Activated CD4-positive, alpha-beta T cell treated with anti-CD3 and anti-CD28 coated beads, Interleukin-2, amount 10 ng/mL, durations not matched to agents 7 days and 5 days (primary cell): ENCODE data around the gene CDX2. TPM values are rescaled to one million over a fixed set of nuclear protein-coding genes. Genes with fewer than 3 reads are reported as not detected.
"Not testable (repeated sequence)": the region's sequence is repeated elsewhere in the genome, so short reads cannot be mapped to it uniquely, and the experiment has no call there.

Experiments used
- CTCF ChIA-PET: fragments of 350-600 bp; sonication (Branson Sonifier 250); formaldehyde crosslinking; loops from one replicate; lab custom pipeline; 2021; ENCODE audit warnings: antibody characterized with exemption; lab: Charles Lee
- POLR2A ChIA-PET: fragments of 350-600 bp; sonication (Branson Sonifier 250); formaldehyde crosslinking; loops from one replicate; lab custom pipeline; 2021; ENCODE audit warnings: antibody characterized with exemption; lab: Charles Lee
- DNase-seq: peaks from one replicate; pipeline ENCODE4 v3.0.0-alpha.2; 2020
- H3K27ac Mint-ChIP-seq: one replicate; pipeline ENCODE4 v1.8.0; 2021; ENCODE audit warnings: mild to moderate bottlenecking, moderate library complexity, mixed read lengths
- H3K27me3 Mint-ChIP-seq: one replicate; pipeline ENCODE4 v1.8.0; 2021; ENCODE audit warnings: mixed read lengths
- H3K36me3 Mint-ChIP-seq: one replicate; pipeline ENCODE4 v1.8.0; 2021; ENCODE audit warnings: low read depth, mixed read lengths
- H3K4me1 Mint-ChIP-seq: one replicate; pipeline ENCODE4 v1.8.0; 2021; ENCODE audit warnings: mixed read lengths
- H3K4me3 Mint-ChIP-seq: one replicate; pipeline ENCODE4 v1.8.0; 2021; ENCODE audit warnings: mild to moderate bottlenecking, moderate library complexity, mixed read lengths
- H3K9me3 Mint-ChIP-seq: one replicate; pipeline ENCODE4 v1.8.0; 2021; ENCODE audit warnings: mixed read lengths
- total RNA-seq, 2 experiments: library from RNA; stranded (reverse); gene quantifications; one replicate each; pipeline ENCODE4 v1.2.3, GENCODE V29; 2021

CDX2 gene
- total RNA-seq = not detected

GRCh38 chr13:27969082-27969865 lies at the start of gene CDX2:
Gene CDX2, minus strand, starts transcription at chr13:27969315. Its CDS starts 309 bp downstream, at chr13:27969006.
- CTCF ChIA-PET = interaction anchor here (1.7 kb wide), 1 partner anchor 174 kb away, joined by 5 read pairs; no protein-coding TSS in a partner anchor
- Mint-ChIP-seq H3K27me3 (peaks cover 84% of the 10 kb centered on the region), H3K4me3 (peak within 1 kb of the TSS; percentile 4), H3K4me1 (peaks cover 5% of the 10 kb centered on the region), H3K9me3 (no peaks in the 10 kb centered on the region), H3K27ac (peak within 1 kb of the TSS; percentile 2), H3K36me3 (no peaks in the 10 kb centered on the region)
- DNase-seq = no peak
- POLR2A ChIA-PET = no interaction called here

GRCh38 chr13:28014301-28014700 lies 45.2 kb upstream of the CDX2 start:
- CTCF ChIA-PET = interaction anchor here (1.3 kb wide), 1 partner anchor 12 kb away, joined by 3 read pairs; no protein-coding TSS in a partner anchor
- POLR2A ChIA-PET = no interaction called here
- DNase-seq = no peak
- no peaks in the 10 kb centered on the region for H3K9me3 Mint-ChIP-seq
- no peaks in the 10 kb centered on the region for H3K36me3 Mint-ChIP-seq
- peaks cover 7% of the 10 kb centered on the region for H3K27me3 Mint-ChIP-seq
- no peak overlapping the region for H3K27ac Mint-ChIP-seq
- peaks cover 2% of the 10 kb centered on the region for H3K4me1 Mint-ChIP-seq
- H3K4me3 Mint-ChIP-seq = no peak overlapping the region

- DNase-seq = no peak
- H3K27ac Mint-ChIP-seq = no peak overlapping the region
- ChIA-PET CTCF (interaction anchor here (1.3 kb wide), 1 partner anchor 11 kb away, joined by 3 read pairs; no protein-coding TSS in a partner anchor), POLR2A (no interaction called here)
- H3K4me1 Mint-ChIP-seq = peaks cover 2% of the 10 kb centered on the region
- H3K9me3 Mint-ChIP-seq = no peaks in the 10 kb centered on the region
- no peak overlapping the region for H3K4me3 Mint-ChIP-seq
- no peaks in the 10 kb centered on the region for H3K36me3 Mint-ChIP-seq
- H3K27me3 Mint-ChIP-seq = peaks cover 7% of the 10 kb centered on the region
Measured at GRCh38 chr13:28013482-28013881, 44.4 kb upstream of the CDX2 start.

GRCh38 chr13:28012896-28013295 lies 43.8 kb upstream of the CDX2 start:
- Mint-ChIP-seq H3K4me1 (peaks cover 2% of the 10 kb centered on the region), H3K27me3 (peaks cover 7% of the 10 kb centered on the region), H3K9me3 (no peaks in the 10 kb centered on the region), H3K36me3 (no peaks in the 10 kb centered on the region), H3K27ac (no peak overlapping the region), H3K4me3 (no peak overlapping the region)
- CTCF ChIA-PET = interaction anchor here (1.2 kb wide), 1 partner anchor 17 kb away, joined by 3 read pairs; no protein-coding TSS in a partner anchor
- no peak for DNase-seq
- POLR2A ChIA-PET = no interaction called here

GRCh38 chr13:28012383-28012782 lies 43.3 kb upstream of the CDX2 start:
- peaks cover 7% of the 10 kb centered on the region for H3K27me3 Mint-ChIP-seq
- ChIA-PET CTCF (interaction anchor here (0.7 to 1.2 kb wide), 2 partner anchors 11 to 18 kb away, joined by 3 to 4 read pairs; no protein-coding TSS in a partner anchor), POLR2A (no interaction called here)
- H3K4me1 Mint-ChIP-seq = peaks cover 2% of the 10 kb centered on the region
- no peak for DNase-seq
- H3K27ac Mint-ChIP-seq = no peak overlapping the region
- no peaks in the 10 kb centered on the region for H3K9me3 Mint-ChIP-seq
- no peak overlapping the region for H3K4me3 Mint-ChIP-seq
- H3K36me3 Mint-ChIP-seq = no peaks in the 10 kb centered on the region

GRCh38 chr13:28010046-28010445 lies 40.9 kb upstream of the CDX2 start:
- peaks cover 4% of the 10 kb centered on the region for H3K27me3 Mint-ChIP-seq
- H3K4me3 Mint-ChIP-seq = no peak overlapping the region
- H3K36me3 Mint-ChIP-seq = no peaks in the 10 kb centered on the region
- H3K27ac Mint-ChIP-seq = no peak overlapping the region
- CTCF ChIA-PET = no interaction called here
- peaks cover 2% of the 10 kb centered on the region for H3K4me1 Mint-ChIP-seq
- POLR2A ChIA-PET = no interaction called here
- H3K9me3 Mint-ChIP-seq = no peaks in the 10 kb centered on the region
- no peak for DNase-seq

GRCh38 chr13:28005016-28005415 lies 35.9 kb upstream of the CDX2 start:
- H3K4me1 Mint-ChIP-seq, DNase-seq, H3K27me3 Mint-ChIP-seq, H3K9me3 Mint-ChIP-seq, H3K36me3 Mint-ChIP-seq, H3K27ac Mint-ChIP-seq, POLR2A ChIA-PET, CTCF ChIA-PET, H3K4me3 Mint-ChIP-seq: not testable (repeated sequence)

- POLR2A ChIA-PET = interaction anchor here (0.6 kb wide), 1 partner anchor 55 kb away, joined by 3 read pairs; no protein-coding TSS in a partner anchor
- CTCF ChIA-PET = interaction anchor here (1.6 kb wide), 1 partner anchor 11 kb away, joined by 3 read pairs; no protein-coding TSS in a partner anchor
- Mint-ChIP-seq H3K27ac (no peak overlapping the region), H3K36me3 (no peaks in the 10 kb centered on the region), H3K4me3 (no peak overlapping the region), H3K9me3 (no peaks in the 10 kb centered on the region), H3K27me3 (no peaks in the 10 kb centered on the region), H3K4me1 (peaks cover 2% of the 10 kb centered on the region)
- no peak for DNase-seq
Measured at GRCh38 chr13:28002886-28003698, 34.0 kb upstream of the CDX2 start.

GRCh38 chr13:28001837-28002473 lies 32.8 kb upstream of the CDX2 start:
- Mint-ChIP-seq H3K27me3 (no peaks in the 10 kb centered on the region), H3K4me1 (peaks cover 3% of the 10 kb centered on the region), H3K27ac (no peak overlapping the region), H3K4me3 (no peak overlapping the region), H3K9me3 (no peaks in the 10 kb centered on the region), H3K36me3 (no peaks in the 10 kb centered on the region)
- CTCF ChIA-PET = interaction anchor here (1.6 kb wide), 1 partner anchor 12 kb away, joined by 3 read pairs; no protein-coding TSS in a partner anchor
- no peak for DNase-seq
- POLR2A ChIA-PET = no interaction called here

GRCh38 chr13:28001049-28001448 lies 31.9 kb upstream of the CDX2 start:
- Mint-ChIP-seq H3K4me1 (peaks cover 3% of the 10 kb centered on the region), H3K27me3 (no peaks in the 10 kb centered on the region), H3K9me3 (no peaks in the 10 kb centered on the region), H3K27ac (no peak overlapping the region), H3K4me3 (no peak overlapping the region), H3K36me3 (no peaks in the 10 kb centered on the region)
- POLR2A ChIA-PET = no interaction called here
- CTCF ChIA-PET = no interaction called here
- DNase-seq = no peak

- ChIA-PET CTCF (no interaction called here), POLR2A (no interaction called here)
- Mint-ChIP-seq H3K9me3 (no peaks in the 10 kb centered on the region), H3K27me3 (no peaks in the 10 kb centered on the region), H3K27ac (no peak overlapping the region), H3K4me1 (peaks cover 3% of the 10 kb centered on the region), H3K4me3 (no peak overlapping the region), H3K36me3 (no peaks in the 10 kb centered on the region)
- DNase-seq = no peak
Measured at GRCh38 chr13:28000567-28000966, 31.5 kb upstream of the CDX2 start.

- Mint-ChIP-seq H3K27ac (no peak overlapping the region), H3K9me3 (no peaks in the 10 kb centered on the region), H3K4me1 (peaks cover 3% of the 10 kb centered on the region), H3K36me3 (no peaks in the 10 kb centered on the region), H3K27me3 (no peaks in the 10 kb centered on the region), H3K4me3 (no peak overlapping the region)
- DNase-seq = peak; percentile 37
- ChIA-PET CTCF (interaction anchor here (0.9 kb wide), 1 partner anchor 167 kb away, joined by 4 read pairs; no protein-coding TSS in a partner anchor), POLR2A (no interaction called here)
Measured at GRCh38 chr13:27997904-27998522, 28.9 kb upstream of the CDX2 start.
